Breast epithelium (tissue), 4 donors: Measurements from ENCODE around the gene BRCA1. TPM values are rescaled to one million over a fixed set of nuclear protein-coding genes. Genes with fewer than 3 reads are reported as not detected.

Experiments
- DNase-seq, 2 donors: peaks; one replicate each; pipeline ENCODE4 v3.0.0-alpha.2; 2019; ENCODE audit warnings: low spot score in 2 of 2
- H3K27ac ChIP-seq, 2 donors: fragments of 200-600 bp; sonication (generic) in 1 of 2; one replicate each; pipeline ENCODE4 v1.5.1; 2016 to 2019; ENCODE audit warnings: mild to moderate bottlenecking in 1 of 2
- H3K27me3 ChIP-seq, 2 donors: fragments of 200-600 bp; sonication (generic) in 1 of 2; one replicate each; pipeline versions ENCODE4 v1.5.1 to v1.6.0; 2017 to 2019; ENCODE audit warnings: control low read depth in 1 of 2, mild to moderate bottlenecking in 1 of 2
- H3K36me3 ChIP-seq: fragments of 200-600 bp; one replicate; pipeline ENCODE4 v1.5.1; 2019
- H3K4me1 ChIP-seq, 2 donors: fragments of 200-600 bp; sonication (generic); one replicate each; pipeline ENCODE4 v1.5.1; 2016 to 2019; ENCODE audit warnings: control low read depth in 1 of 2
- H3K4me3 ChIP-seq, 3 donors: fragments of 200-600 bp; sonication (generic); 1 replicate in 2 of 3; 2 replicates in 1 of 3; pipeline ENCODE4 v1.5.1; 2016 to 2019; ENCODE audit warnings: mild to moderate bottlenecking in 3 of 3, moderate library complexity in 2 of 3
- H3K9me3 ChIP-seq, 2 donors: fragments of 200-600 bp; sonication (generic) in 1 of 2; one replicate each; pipeline ENCODE4 v1.5.1; 2016 to 2019; ENCODE audit warnings: control low read depth in 1 of 2
- POLR2A ChIP-seq: fragments of 450-650 bp; IDR thresholded peaks from one replicate; pipeline ENCODE4 v1.6.1; 2016; ENCODE audit warnings: antibody characterized with exemption, mild to moderate bottlenecking, moderate library complexity
- POLR2AphosphoS5 ChIP-seq, 3 donors: sonication (generic); formaldehyde crosslinking; IDR thresholded peaks; one replicate each; pipeline ENCODE4 v1.6.1; 2017; ENCODE audit warnings: antibody characterized with exemption in 3 of 3
- intact Hi-C: fragments of 100-400 bp; cut with DNase I; formaldehyde crosslinking; loops from one replicate; pipeline ENCODE4 v1.15.1; 2023; ENCODE audit warnings: low total_unique reads
- total RNA-seq, 3 donors: library from RNA; depleted of rRNA; stranded (reverse); fragments of >200 nt; gene quantifications; one replicate each; pipeline ENCODE4 v1.1.0, GENCODE V29; 2016
- TF ChIP-seq, protein P1 (sequence below), 3 donors: fragments of 450-650 bp; IDR thresholded peaks; one replicate each; pipeline ENCODE4 v1.5.1; 2016 to 2017; ENCODE audit warnings: antibody characterized with exemption in 3 of 3, mild to moderate bottlenecking in 3 of 3, moderate library complexity in 3 of 3

The BRCA1 gene
- total RNA-seq, 3 donors from 2014 or later = 5.2 to 8.9 (median 7.4) TPM

DNA sequence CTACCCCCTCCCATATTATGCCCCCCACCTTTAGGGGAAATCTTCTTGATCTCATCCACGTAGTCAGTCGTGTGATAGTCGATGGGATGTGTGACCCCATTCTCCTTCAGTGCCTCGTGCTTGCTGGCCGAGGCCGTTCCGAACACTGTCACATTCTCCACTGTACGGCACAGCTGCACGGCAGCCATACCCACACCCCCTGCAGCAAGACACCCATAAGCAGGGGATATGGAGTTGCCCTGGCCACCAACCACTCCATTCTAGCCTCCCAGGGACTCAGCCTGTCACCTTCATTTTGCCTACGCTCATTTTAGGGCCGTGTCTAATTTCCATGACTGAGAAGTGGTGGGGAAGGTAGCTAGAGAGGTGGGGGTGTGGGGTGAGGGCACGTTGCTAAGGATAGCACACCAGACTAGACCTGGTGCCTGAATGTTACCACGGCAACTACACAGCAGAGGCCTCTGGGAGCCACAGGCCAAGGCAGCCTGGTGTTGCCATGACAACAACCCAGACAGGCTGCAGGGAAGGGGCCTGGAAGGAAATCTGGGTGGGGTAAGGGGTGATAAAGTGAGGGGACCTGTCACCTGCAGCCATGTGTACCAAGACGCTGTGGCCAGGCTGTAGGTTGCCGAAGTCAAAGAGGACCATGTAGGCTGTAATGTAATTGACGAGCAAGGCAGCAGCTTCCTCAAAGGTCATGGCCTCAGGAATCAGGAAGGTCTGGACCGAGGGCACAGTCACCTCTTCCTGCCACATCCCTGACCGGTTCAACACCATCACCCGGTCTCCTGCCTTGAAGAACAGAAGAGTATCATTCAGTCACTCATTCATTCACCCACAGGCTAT lies 106.9 kb downstream of the BRCA1 start:
- Histone ChIP-seq H3K9me3 (no peaks in the 10 kb centered on the region), H3K27ac (peak overlapping the region; percentile 45 to 65), H3K4me1 (no peaks in the 10 kb centered on the region), H3K36me3 (peaks cover 5% of the 10 kb centered on the region), H3K27me3 (no peaks in the 10 kb centered on the region), H3K4me3 (peak overlapping the region in 1 of 3 donors; percentile 8)
- intact Hi-C loops = loop anchor here (10.0 kb wide), 1 partner anchor 327 kb away; no protein-coding TSS in a partner anchor
- DNase-seq = no peak
- TF ChIP-seq POLR2AphosphoS5 (IDR thresholded peaks at IDR 0.05) = no peak
- TF ChIP-seq, protein P1, sequence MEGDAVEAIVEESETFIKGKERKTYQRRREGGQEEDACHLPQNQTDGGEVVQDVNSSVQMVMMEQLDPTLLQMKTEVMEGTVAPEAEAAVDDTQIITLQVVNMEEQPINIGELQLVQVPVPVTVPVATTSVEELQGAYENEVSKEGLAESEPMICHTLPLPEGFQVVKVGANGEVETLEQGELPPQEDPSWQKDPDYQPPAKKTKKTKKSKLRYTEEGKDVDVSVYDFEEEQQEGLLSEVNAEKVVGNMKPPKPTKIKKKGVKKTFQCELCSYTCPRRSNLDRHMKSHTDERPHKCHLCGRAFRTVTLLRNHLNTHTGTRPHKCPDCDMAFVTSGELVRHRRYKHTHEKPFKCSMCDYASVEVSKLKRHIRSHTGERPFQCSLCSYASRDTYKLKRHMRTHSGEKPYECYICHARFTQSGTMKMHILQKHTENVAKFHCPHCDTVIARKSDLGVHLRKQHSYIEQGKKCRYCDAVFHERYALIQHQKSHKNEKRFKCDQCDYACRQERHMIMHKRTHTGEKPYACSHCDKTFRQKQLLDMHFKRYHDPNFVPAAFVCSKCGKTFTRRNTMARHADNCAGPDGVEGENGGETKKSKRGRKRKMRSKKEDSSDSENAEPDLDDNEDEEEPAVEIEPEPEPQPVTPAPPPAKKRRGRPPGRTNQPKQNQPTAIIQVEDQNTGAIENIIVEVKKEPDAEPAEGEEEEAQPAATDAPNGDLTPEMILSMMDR (IDR thresholded peaks at IDR 0.05) = no peak
- TF ChIP-seq POLR2A = no peak

DNA sequence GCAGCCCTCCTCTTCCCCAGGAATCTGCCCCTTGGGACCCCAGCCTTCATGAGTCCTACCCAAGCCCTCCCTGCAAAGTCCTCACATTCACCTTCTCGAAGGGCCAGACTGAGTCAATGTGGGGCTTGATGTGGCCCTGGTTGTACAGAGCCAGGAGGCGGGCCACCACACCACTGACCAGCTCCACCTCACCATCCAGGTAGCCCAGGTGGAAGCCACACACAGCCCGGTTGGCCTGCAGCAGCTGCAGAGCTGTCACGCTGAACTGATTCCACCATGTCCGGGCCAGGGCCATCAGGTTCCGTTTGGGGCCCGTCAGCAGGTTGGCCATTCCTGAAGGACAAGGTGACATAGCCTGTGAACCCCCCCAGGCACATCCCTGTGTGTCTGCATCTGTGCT lies 108.9 kb downstream of the BRCA1 start:
- no peaks in the 10 kb centered on the region for H3K9me3 ChIP-seq
- H3K4me3 ChIP-seq = no peak overlapping the region
- intact Hi-C loops = loop anchor here (10.0 kb wide), 1 partner anchor 329 kb away; no protein-coding TSS in a partner anchor
- no peaks in the 10 kb centered on the region for H3K4me1 ChIP-seq
- no peaks in the 10 kb centered on the region for H3K27me3 ChIP-seq
- H3K36me3 ChIP-seq = peaks cover 5% of the 10 kb centered on the region
- H3K27ac ChIP-seq = peak overlapping the region; percentile 12 to 86
- DNase-seq = no peak
- TF ChIP-seq, protein P1 (IDR thresholded peaks at IDR 0.05) = no peak
- TF ChIP-seq POLR2AphosphoS5 (IDR thresholded peaks at IDR 0.05) = no peak

DNA sequence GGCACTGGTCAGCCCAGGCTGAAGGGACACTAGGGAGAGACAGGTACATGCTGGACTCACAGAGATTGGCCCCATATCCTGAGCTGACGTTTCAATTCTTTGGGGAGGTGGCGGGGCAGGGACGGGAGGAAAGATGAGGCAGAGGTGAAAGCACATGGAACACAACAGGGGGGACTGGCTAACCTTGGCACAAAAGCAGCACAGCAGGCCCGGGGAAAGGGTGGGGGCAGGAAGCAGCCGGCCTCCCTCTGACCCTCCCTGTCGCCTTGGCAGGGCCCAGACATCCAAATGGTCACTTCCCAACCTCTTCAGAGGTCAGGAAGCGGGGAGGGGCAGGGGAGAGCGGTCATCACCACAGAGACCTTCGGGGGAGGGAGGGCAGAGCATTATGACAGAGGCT lies 109.6 kb downstream of the BRCA1 start:
- TF ChIP-seq, protein P1 (IDR thresholded peaks at IDR 0.05) = no peak
- TF ChIP-seq POLR2AphosphoS5 (IDR thresholded peaks at IDR 0.05) = peak in 2 of 3 donors; percentile 35 to 68
- H3K4me3 ChIP-seq = no peak overlapping the region
- H3K27me3 ChIP-seq = no peaks in the 10 kb centered on the region
- intact Hi-C loops = loop anchor here (10.0 kb wide), 1 partner anchor 329 kb away; no protein-coding TSS in a partner anchor
- peak overlapping the region; percentile 12 to 86 for H3K27ac ChIP-seq
- no peaks in the 10 kb centered on the region for H3K4me1 ChIP-seq
- H3K9me3 ChIP-seq = no peaks in the 10 kb centered on the region
- peaks cover 5% of the 10 kb centered on the region for H3K36me3 ChIP-seq
- no peak for DNase-seq

DNA sequence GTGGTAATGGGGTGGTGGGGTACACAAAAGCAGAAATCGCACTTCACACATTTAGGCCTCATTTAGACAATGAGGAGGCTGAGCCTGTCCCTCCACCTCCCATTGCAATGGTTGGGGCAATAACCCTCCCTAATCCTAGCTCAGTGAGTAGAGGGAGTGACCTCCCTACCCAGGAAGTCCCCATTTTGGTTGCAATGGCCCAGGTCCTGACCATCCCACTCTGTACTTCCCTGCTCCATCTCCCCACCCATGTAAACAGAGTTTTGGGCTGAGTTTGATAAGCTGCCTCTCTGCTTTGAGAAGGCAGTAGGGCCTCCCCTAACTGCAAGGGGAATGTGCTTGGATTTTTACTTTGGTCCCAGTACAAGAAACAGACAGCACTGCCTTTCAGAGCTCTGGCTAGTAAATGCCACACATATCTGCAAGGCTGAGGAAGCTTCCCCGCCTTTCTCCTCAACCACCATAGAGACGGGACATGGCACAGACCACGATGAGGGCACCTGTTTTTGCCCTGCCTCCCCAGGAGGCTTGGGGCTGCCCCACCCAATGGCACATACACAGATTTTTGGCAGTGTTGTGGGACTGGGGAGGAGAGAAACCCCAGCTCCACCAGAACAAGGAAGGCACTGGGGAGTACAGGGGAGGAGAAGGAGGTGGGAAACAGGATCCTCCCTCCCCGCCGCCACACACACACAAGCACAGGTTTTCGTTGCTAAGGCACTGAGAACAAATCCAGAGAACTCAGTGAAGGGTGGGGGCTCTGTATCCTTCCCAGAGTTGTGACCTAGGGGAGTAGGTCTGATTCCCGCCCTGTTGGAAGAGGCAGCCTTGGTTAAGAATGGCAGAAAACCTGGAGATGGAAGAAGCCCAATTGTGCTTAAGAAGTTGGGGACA lies 110.3 kb downstream of the BRCA1 start:
- no peaks in the 10 kb centered on the region for H3K9me3 ChIP-seq
- H3K27me3 ChIP-seq = no peaks in the 10 kb centered on the region
- TF ChIP-seq POLR2A (no peak), POLR2AphosphoS5 (IDR thresholded peaks at IDR 0.05) (no peak)
- TF ChIP-seq, protein P1 (IDR thresholded peaks at IDR 0.05) = no peak
- H3K4me3 ChIP-seq = no peak overlapping the region
- peak overlapping the region; percentile 12 to 86 for H3K27ac ChIP-seq
- no peak for DNase-seq
- no peaks in the 10 kb centered on the region for H3K4me1 ChIP-seq
- peaks cover 5% of the 10 kb centered on the region for H3K36me3 ChIP-seq
- intact Hi-C loops = loop anchor here (10.0 kb wide), 1 partner anchor 330 kb away; no protein-coding TSS in a partner anchor
